EH (cell line): ENCODE measurements around the gene ZNF598.

Experiments
- DNase-seq: peaks from one replicate; pipeline ENCODE4 v3.0.0-alpha.2; 2015; ENCODE audit warnings: low read depth

Gene ZNF598

GRCh38 chr16:1990351-1991134, 19.1 kb downstream of the ZNF598 start:
- no peak for DNase-seq

GRCh38 chr16:1990101-1990350, 19.6 kb downstream of the ZNF598 start:
- no peak for DNase-seq

GRCh38 chr16:1989209-1990100, 20.2 kb downstream of the ZNF598 start, which contains the start of gene SYNGR3:
Gene SYNGR3, plus strand, starts transcription at chr16:1989970. Its CDS starts 133 bp downstream, at chr16:1990103.
- DNase-seq: peak; percentile 31

DNA sequence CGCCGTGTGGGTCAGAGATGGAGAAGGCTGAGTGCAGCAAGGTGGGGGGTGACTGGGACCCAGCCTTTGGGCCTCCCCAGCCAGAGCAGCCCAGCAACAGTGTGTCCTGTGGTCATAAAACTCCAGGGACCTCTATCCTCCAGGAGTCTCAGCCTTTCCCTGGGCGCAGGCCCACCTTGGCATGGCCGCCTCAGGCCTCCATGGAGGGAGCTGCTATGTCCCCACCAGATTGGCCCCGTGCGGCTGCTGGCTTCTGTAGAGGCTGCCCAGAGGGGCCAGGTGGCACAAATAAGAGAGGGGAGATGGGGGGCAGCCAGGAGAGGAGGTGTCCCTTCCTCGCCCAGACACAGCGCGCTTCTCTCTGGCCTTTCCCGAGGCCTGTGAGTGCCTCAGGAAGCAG, 22.4 kb downstream of the ZNF598 start:
- DNase-seq: no peak

DNA sequence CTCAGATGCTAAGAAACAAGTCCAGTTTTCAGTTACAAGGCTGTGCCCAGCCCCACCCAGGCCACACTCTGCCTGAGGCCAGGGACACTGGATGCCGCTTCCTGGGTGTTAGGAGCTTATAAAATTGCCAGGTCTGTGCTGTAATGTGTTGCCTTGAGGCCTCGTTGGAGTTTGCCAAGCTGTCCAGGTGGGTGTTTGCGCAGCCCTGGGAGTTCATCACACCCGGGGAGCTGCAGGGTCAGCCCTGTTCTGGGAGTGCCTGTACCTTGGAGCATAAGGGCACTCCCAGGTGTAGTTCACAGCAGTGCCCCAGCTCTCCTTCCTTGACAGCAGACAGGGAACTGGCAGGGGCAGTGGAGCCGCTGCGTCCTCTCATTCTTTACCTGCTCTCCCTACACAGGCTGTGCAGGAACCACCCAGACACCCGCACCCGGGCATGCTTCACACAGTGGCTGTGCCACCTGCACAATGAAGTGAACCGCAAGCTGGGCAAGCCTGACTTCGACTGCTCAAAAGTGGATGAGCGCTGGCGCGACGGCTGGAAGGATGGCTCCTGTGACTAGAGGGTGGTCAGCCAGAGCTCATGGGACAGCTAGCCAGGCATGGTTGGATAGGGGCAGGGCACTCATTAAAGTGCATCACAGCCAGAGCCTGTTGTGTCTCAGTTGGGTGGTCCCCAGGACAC, 24.0 kb downstream of the ZNF598 start:
- DNase-seq: no peak

DNA sequence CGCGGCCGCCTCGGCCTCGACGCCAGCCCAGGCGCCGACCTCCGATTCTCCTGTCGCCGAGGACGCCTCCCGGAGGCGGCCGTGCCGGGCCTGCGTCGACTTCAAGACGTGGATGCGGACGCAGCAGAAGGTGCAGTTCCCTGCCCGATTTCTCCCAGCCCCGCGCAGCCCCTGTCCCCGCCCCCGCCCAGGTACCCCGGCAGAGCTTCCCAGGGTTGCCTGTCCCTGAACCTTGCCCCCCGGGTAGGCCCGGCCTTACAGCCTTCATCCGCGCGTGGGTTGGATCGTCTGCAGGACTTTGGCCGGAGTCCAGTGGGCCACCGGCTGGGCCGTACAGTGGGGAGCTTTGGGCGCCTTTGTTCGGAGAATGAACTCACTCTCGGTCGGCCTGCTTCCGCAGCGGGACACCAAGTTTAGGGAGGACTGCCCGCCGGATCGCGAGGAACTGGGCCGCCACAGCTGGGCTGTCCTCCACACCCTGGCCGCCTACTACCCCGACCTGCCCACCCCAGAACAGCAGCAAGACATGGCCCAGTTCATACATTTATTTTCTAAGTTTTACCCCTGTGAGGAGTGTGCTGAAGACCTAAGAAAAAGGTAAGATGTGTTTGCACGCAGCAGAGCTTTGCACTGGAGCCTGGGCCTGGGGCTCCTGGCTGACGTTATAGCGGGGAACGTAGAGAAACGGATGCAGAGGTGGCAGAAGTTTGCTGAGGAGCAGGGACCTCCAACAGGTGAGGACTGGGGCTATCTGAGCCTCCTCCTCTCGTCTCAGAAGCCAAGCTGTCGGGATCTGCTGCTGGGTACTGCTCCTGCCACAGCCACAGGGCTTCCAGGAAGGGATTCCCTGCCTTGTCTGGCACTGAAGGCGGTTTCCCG, 25.0 kb downstream of the ZNF598 start:
- peak; percentile 31 for DNase-seq

DNA sequence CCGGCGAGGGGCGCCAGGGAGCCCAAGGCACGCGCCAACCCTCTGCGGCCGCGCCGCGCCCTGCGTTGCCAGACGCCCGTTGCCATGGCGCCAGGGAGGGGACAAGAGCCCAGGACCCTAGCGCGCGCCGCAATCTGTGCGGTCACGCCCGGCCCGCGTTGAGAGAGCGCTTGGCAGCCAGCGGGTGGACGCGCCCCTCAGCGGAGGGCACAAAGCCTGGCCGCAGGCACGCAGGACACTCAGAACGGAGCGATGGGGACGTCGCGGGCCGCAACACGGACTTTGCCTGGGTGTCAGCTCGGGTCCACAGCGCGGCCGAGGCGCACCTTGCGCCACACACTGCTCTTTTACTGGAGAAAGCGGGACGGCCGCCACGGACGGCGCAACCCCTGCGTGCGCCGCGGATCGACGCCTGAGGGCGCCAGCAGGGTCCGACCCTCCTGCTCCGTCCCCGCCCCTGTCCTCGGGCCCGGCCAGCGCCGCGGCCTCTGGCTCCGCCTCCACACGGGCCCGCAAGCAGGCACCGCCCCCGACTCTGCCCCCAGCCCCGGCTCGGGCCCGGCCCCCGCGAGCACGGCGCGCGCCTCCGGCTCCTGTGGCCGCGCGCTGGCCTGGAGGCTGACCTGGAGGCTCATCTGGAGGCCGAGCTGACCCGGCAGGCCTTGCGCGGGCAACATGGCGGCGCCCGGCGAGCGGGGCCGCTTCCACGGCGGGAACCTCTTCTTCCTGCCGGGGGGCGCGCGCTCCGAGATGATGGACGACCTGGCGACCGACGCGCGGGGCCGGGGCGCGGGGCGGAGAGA, 25.9 kb downstream of the ZNF598 start, which contains the start of gene GFER:
Gene GFER, plus strand, starts transcription at position 650 of the 803 bp plus-strand sequence. Its CDS starts 26 bp downstream, at position 676.
- DNase-seq: peak; percentile 92

- no peak for DNase-seq
Observed at GRCh38 chr16:1982991-1983543, 26.6 kb downstream of the ZNF598 start.

- DNase-seq: no peak
Observed at GRCh38 chr16:1982013-1982433, 27.6 kb downstream of the ZNF598 start.

DNA sequence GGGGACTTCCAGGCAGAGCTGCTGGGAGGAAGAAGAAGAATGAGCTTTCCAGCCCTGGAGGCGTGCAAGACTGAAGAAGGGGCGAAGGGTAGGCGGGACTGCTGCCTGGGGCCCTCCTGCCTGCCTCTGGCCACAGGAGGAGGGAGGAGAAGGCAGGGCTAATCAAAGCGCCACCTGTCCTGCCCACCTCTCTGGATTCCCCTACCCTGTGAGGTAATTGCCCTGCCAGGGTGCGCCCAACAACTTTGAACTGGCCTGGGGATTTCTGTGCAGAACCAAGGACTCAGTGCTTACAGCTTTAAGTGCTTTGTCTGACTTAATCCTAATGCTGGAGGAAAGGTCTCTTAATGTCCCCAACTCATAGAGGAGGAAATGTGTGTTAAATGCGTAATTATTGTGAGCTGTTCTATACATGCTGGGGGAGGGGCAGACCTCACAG, 28.2 kb downstream of the ZNF598 start, which contains the start of gene NOXO1:
Gene NOXO1, minus strand, starts transcription at position 72 of the 439 bp plus-strand sequence. CDS start 290 bp downstream, outside the sequence.
- DNase-seq: no peak

- DNase-seq: no peak
Observed at GRCh38 chr16:1980770-1981087, 28.9 kb downstream of the ZNF598 start.

- no peak for DNase-seq
Observed at GRCh38 chr16:1980030-1980769, 29.4 kb downstream of the ZNF598 start.

GRCh38 chr16:1979271-1980029, 30.2 kb downstream of the ZNF598 start:
- no peak for DNase-seq

DNA sequence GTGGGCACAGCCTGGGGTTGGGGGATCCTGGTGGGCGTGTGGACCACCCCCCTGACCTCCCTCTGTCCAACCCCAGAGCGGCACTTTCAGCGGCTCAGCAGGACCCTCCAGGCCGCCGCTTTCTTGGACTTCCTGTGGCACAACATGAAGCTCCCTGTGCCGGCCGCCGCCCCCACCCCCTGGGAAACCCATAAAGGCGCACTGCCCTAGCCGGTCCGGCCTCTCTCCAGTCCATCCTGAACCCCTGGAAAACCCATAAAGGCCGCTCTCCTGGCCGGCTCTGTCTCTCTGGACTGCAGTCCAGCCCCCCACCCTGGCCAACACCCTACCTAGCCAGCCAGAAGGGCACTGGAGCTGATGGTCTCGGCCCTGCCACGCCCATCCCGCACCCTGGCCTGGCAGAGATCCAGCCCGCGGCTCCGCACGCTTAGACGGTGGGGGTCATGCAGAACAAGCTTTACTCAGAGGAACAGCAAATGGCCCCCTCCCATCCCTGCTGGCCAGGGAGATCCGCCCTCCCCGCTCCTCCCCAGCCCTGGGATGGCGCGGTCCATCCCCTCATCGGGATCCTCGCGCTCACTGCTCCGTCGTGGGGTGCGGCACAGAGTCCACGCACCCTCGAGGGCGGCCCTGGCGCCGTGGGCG, 31.0 kb downstream of the ZNF598 start:
- DNase-seq: no peak

- DNase-seq: no peak
Observed at GRCh38 chr16:1977875-1978268, 31.7 kb downstream of the ZNF598 start.

DNA sequence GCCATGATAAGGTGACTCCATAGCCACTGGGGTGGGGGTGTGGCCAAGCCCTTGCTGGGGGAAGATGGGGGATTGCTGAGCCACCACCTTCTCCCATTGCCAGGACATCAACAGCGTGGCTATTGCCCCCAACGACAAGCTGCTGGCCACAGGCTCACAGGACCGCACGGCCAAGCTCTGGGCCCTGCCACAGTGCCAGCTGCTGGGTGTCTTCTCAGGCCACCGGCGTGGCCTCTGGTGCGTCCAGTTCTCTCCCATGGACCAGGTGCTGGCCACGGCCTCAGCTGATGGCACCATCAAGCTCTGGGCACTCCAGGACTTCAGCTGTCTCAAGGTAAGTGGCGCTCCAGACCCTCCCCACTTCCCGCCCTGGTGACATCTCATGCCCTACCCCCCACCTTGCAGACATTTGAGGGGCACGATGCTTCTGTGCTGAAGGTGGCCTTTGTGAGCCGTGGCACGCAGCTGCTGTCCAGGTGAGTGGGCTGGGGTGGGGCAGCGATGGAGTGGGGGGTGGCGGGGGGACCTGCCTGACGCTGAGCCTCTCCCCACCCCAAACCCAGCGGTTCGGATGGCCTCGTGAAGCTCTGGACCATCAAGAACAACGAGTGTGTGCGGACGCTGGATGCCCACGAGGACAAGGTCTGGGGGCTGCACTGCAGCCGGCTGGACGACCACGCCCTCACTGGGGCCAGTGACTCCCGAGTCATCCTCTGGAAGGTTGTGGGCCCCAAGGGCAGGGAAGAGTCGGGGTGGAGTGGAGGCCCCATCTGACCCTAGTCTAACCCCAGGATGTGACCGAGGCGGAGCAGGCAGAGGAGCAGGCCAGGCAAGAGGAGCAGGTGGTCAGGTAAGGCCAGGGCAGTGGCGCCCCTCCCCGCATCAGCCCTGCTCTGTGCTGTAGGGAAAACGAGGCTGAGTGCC, 32.4 kb downstream of the ZNF598 start:
- no peak for DNase-seq

- no peak for DNase-seq
Observed at GRCh38 chr16:1976216-1976520, 33.5 kb downstream of the ZNF598 start.
